Thyroid gland (tissue), 4 donors: ENCODE results near the gene TMEM209.
"Not testable (repeated sequence)": the region's sequence is repeated elsewhere in the genome, so short reads cannot be mapped to it uniquely, and the experiment has no call there.

Experiments
- CTCF ChIP-seq, 6 experiments: fragments of 200-600 bp in 3 of 6; fragments of 450-650 bp in 3 of 6; sonication (generic) in 3 of 6; IDR thresholded peaks; one replicate each; pipeline ENCODE4 v1.5.1; 2016 to 2019; ENCODE audit warnings: antibody characterized with exemption in 6 of 6, mild to moderate bottlenecking in 2 of 6, inconsistent platforms in 1 of 6, moderate library complexity in 1 of 6
- POLR2A ChIP-seq, 2 donors: fragments of 450-650 bp; IDR thresholded peaks; one replicate each; pipeline ENCODE4 v1.6.1; 2017; ENCODE audit warnings: antibody characterized with exemption in 2 of 2, mild to moderate bottlenecking in 2 of 2, moderate library complexity in 1 of 2

GRCh38 chr7:130146142-130146541 lies 59.1 kb downstream of the TMEM209 start:
- TF ChIP-seq CTCF, POLR2A (IDR thresholded peaks at IDR 0.05): not testable (repeated sequence)
